ENCODE data around the gene PLPP4.

The PLPP4 gene

DNA sequence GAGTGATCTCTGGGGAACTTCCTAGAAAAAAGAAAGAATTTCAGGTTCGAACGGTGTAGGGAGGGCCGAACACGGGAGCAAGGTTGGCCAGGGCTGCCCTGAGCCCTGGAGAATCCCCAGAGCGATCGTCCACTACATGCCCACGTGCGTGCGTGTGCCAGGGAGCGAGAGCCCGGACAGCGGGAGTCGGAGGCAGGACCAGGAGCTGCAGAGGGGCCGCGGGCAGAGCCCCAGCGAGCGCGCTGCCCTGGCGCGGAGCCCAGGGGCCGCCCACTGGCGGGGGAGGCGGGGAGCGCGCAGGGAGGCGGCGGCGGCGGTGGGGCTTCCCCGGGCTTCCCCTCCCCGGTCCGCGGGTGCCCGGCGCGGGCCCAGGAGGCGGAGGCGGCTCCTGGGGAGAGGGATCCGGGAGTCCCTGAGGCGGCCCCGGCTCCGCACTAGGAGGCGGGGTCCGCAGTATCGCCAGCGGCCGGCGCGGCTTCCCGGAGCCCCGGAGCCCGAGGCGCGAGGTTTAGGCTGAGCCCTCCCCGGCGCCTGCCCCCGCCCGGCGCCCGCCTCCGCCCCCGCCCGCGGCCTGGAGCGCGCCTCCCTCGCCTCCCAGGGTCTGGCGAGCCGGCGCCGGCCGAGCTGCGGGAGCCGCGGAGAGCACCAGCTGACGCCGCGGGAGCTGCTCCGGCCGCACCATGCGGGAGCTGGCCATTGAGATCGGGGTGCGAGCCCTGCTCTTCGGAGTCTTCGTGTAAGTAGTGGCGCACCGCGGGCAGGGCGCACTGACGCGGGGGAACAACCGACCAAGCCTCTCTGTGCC, at the start of gene PLPP4:
TSS of gene PLPP4 (plus strand) at position 602 of the 805 bp plus-strand sequence. CDS start at position 681, 79 bp downstream.
- no peak for DNase-seq

DNA sequence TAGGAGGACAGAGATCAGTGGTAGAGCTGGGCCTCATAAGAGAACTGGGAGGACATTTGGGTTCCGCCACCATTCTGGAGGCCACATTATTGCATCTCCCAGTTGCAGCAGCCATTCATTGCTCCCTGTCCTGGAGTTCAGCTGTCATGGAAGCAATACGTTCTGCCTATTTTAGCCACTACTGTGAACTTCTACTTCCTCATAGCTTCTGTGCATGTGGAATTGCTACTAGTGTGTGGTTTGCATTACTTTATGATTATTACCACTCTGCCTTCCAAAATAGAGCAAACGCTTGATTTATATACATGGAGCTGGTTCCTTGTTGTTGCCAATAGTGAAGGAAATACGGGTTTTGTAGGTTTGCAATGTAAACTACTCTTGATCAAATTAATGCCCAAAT, 47.2 kb upstream of the PLPP4 start:
- no peak for DNase-seq

DNA sequence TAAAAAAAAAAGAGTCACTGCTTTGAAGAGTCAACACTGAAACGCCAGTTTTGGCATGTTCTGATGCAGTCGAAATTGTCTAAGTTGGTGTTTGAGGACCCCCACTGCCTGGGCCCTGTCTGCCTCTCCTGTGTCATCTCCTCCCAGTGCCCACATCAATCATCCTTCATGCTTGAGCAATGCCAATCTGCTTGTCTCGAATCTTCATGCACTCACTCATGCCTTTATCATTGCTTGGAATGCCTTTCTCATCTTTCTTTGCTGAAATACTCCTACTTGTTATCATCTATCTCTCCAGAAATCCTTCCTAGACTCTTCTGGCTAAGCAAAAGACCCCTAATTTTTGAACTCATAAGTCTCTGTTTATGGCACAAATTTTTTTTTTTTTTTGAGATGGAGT, 42.1 kb upstream of the PLPP4 start:
- no peak for DNase-seq

DNA sequence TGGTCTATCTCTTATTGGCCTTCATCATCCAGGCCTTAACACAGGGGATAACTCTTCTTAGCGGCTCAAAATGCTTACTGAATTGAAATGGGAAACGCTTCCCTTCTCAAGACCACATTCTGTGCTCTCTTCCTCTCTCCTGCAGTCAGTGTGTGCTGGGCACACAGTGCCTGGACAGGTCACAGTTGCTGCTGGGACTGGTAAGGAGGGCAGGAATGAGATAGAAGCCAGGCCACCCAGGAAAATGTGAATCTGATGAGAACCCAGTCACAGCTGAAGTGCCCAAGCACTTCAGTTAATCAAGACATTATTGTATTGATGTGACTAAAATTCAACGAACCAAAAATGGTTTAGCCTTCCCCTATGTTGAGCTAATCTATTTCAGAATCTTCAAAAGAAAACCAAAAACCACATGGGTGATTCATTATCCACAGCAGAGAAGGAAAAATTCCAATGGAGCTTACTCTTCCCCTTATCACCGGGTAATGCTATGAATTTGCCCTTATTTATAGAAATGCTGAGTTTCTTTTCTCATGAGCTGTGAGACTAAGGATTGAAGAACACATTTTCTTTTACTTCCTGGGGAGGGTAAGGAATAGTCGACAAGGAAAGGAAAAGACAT, 41.2 kb upstream of the PLPP4 start:
- DNase-seq: no peak

DNA sequence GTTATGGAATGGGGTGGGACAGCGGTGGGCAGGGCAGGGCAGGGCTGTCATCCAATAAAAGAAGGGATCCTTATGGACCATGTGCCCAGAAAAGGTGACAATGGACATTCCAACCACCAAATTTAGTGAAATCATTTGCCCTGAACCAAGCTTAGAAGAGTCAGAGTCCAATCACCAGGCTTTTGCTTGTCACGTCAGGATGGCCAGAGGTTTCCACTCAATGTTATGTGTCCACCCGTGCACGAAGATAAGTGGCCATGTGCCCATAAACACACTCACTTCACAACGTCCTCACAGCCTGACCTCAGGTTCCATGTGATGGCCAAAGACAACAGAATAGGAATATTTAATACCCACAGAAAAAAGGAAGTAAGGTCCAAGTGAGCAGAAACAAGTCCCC, 36.6 kb upstream of the PLPP4 start:
- DNase-seq: no peak

DNA sequence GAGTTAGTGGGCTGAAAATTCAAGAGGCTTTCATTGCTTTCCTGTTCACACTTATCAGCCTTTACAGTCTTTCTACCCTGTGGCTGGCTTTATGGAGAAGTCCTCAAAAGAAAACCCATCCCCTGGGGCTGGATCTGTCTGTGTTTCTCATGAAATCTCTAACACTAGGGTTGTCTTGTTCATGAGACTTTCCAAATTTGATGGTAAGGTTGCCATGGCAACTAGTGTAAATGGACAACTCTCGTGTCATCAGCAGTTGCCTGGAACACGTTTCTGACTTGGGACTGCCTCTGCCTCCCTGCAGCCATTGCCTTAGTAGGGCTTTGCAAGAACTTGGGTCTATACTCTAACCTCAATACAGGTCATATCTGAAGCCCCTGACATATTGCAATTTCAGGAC, 35.8 kb upstream of the PLPP4 start:
- no peak for DNase-seq

DNA sequence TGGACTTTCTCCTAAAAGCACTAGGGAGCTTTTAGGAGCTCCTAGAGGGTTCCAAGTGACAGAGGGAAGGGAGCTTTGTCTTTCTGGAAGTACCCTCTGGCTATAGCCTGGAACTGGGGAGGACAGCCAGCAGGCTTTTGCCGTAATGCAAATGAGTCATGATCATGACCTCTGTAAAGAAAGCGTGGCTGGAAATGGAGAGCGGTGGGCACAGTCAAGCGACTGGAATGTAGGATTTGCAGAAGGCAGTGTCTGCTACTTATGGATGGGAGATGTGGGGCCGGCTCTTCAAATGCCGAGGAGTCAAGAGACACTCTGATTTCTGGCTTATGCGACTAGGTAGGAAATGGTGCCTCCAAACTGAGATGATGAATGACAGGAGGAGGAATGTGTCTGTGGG, 34.6 kb upstream of the PLPP4 start:
- DNase-seq: no peak

DNA sequence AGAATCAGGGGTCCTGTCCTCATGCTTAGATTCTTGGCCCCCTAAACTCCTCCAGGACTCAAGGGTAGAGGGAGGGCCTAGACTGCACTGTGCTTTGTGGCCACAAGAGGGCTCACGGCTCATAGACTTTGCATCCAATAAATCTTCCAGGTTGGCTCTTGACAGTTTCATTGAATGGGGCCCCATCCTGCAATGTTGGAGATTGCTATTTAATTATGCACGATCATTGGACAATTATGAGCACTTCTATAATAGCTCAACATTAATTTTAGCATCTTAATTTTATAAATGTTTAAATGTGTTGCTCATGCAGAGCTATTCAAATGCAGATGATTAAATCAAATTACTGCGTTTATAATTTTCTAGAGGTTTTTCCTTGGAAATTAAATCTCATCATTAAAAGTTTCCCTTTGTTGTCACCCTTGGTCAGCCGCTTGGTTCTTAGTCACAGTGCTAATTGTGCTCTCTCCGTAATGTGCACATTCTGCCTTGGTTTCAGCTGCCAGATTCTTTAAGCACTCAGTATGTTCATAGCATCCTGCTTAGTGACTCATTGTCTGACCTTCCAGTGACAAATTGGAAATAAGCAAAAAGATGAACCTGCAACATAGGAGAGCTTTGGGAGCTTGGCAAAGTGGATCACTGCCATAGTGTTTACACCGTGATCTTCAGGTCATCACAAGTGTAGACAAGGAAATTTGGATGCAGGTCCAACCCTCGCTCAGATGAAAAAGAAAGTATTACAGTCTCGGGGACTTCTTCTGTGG, 33.4 kb upstream of the PLPP4 start:
- peak in 1 of 2 experiments; percentile 17 for DNase-seq

DNA sequence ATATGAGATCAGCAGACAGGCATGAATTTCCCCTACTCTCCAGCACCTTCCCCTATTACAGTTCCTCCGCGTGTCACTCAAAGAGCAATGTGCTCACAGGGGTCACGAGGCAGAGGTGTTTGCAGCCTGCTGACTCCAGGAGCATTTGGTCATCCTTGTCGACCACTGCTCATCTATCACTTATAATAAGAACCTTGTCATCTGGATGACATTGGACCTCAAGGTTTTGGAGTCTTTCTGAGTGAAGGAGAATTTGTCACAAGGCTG, 32.9 kb upstream of the PLPP4 start:
- no peak for DNase-seq

DNA sequence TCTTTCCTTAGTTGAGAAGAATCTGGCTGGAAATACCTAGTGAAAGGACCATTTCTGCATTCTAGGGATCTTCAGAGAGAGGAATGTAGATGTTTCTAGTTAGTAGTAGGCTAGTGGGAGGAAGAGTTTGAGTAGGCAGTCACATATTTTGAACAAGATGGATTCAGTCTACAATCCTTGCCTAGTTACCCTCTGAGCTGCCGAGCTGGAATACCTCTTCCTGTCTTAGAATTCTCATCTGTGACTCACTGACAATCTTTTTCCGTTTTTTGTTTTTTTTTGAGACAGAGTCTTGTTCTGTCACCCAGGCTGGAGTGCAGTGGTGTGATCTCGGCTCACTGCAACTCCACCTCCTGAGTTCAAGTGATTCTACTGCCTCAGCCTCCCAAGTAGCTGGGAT, 30.7 kb upstream of the PLPP4 start:
- DNase-seq: no peak

DNA sequence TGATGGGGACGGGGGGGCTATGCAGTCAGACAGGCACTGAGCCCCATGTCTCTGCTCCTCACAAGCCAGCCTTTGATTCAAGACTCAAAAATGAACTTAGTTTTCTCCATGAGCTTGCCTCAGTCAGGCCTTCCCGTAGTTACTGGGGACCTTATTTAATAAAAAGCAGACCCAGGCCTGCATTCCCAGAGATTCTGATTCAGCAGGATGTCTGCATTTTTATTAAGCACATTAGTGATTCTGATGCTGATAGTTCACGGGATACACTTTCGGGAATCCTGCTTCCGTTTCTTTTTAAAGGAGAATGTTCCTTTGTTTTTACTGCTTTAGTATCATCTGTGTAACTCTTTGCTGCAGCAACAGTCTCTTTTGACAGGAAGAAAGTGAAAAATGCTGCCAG, 28.3 kb upstream of the PLPP4 start:
- DNase-seq: no peak

DNA sequence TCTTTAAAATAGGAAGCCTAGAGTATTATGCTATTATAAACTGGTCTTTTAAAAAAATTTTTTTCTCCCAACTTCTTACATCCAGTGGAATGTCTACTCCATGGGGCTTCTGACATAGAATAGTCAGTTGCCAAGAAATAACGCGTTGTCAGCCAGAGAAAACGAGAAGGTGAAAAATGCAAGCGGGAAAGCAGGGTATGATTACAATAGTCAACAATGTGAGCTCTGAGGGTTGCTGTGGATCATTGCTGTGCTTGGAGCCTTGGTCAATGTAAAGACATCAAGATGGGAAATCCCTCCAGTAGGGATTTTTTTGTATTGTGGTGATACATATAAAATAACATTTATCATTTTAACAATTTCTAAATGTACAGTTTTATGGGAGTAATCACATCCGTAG, 27.6 kb upstream of the PLPP4 start:
- DNase-seq: no peak

DNA sequence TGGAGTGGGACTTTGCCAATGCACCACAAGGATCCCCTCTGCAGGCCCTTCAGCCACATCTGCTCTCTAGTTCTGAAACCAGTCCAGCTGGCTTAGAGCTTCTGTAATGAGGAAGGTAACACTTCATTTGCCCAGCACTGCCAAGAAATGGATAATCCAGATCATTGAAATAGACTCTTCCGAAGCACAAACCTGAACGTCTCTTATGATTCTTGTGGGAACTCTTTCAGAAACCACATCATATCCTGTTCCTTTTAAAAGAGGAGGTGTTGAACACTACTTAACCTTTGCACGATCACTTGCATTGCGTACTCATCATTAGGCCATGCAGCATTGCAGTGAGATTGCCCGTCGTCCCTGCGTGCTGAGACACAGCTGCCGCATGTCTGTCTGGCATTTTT, 25.8 kb upstream of the PLPP4 start:
- no peak for DNase-seq

DNA sequence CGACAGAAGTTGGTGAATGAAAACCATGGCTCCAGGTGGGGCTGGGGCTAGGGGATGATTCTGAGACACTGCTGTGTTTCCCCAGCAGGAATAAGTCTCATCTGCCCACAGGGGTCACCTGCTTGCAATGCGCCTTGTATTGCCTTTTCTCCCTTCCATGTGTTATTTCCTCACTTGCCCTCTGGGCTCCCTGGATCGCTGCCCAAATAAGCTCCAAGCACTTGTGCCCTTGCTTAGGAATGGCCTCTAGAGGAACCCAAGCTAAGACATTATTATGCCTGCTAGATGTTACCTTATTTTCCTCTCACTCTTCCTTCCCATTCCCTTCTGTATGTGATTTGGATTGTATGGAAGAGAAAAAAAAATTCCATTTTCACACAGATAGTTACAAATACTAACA, 24.8 kb upstream of the PLPP4 start:
- DNase-seq: peak in 1 of 2 experiments; percentile 14

DNA sequence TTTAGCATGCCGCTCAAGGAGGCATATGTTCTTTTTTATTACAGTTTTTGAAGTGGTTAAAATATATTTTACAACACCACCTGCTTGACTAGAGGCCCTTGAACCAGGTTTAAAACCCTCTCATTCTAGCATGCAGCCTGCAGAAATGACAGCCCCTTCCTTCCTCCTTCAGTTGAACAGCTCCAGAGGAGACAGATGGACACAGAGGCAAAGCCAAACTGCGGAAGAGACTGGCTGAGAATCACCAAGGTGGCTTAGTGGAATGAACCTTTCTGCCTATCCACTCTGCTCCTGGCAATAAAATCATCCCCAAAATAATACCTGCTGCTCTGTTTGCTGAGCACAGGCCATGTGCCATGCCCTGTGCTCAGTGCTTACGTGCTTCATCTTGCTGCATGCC, 23.9 kb upstream of the PLPP4 start:
- DNase-seq: peak in 1 of 2 experiments; percentile 71

DNA sequence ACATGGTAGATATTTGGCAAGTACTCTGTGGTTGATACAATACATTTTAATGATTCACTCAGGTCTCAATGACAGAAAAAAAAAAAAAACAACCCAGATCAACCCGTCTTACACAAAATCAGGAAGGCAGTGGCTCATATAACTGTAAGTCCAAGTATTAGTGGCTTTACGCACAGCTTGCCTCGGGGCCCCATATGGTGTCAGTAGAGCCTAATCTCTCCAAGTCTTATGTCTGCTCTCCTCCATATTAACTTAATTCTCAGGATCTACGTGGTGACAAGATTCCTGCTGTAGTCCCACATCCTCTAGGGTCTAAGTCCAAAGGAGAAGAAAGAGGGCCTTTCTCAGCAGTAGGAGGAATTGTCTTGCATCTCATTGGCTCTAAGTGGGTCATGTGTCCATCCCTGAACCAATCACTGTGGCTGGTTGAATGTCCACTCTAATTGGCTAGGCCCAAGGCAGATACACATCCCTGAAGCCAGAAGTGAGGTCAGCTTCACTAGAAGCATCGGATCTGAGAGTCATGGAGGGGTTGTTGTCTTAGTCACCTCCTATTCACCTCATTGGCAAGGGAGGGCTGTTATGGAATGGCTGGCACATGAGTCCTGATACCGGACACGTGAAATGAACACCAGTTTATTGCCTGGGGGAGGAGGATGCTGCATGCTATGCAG, 20.5 kb upstream of the PLPP4 start:
- no peak for DNase-seq

DNA sequence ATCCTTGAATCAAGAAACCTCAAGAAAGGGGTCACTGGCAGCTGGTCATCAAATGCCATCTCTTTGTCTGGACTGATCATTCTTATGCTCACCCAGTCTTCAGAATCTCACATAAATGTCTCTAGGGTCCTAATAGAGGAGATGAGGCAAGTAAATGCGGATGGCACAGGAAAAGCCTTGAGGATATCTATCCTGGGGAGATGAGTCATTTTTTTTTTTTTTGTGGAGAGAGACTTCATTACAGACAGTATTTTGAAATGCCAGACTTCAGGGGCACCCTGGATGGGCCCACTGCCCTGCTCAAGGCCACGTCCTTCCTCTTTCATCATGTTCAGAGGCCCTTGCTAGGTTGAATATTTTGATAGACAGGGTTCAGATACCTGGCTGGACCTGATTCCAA, 19.5 kb upstream of the PLPP4 start:
- DNase-seq: no peak

DNA sequence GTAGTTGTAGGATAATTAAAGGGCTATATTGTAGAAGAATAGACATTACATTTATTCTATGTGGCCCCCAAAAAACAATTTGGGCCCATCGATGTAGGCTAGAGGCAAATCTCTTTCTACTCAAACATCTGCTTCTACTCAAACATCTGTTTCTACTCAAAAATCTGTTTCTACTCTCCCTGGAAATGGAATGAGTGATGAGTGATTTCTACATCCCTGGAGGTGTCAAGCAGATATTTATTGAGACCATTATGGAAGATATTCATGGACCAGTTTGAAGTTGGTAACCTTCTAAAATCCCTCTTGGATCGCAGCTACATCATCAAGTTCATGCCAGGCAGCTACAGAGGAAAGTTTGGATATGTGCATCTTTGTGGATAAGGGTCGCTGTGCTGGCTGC, 5.1 kb upstream of the PLPP4 start:
- DNase-seq: no peak

DNA sequence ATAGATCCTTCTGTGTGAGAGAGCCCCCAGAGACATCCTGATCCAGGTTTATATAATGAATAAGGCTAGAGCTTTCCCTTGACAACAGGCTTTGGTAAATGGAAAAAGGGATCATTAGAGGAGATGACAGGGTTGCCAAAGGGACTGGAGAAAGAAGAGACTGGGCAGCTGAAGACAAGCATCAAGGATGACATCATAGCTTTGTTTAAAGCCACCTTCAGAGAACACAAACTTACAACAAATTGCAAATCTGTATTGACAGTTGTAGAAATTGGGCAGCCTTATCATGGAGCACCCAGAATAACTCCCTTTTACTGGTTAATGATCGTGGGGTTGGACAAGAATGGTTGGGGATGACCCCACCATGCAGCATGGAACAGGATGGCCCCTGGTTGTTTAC, 3.7 kb upstream of the PLPP4 start:
- no peak for DNase-seq

DNA sequence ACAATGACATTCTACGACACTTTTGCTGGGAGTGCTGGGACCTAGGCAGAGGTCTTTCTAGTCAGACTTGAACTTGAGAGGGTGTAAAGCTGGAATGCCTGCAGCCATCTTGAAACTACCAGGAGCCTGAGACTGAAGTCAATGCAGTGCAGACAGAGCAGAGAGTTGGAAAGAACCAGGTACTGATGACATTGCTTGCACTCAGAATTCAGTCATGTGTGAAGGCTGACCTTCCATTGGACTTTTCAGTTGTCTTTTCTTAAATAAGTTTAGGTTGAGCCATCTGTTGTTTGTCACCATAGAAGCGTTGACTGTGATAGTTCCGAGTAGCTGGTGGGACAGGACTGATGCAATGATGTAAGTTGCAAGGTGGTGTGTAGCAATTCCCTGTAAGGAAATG, 3.1 kb upstream of the PLPP4 start:
- DNase-seq: no peak

DNA sequence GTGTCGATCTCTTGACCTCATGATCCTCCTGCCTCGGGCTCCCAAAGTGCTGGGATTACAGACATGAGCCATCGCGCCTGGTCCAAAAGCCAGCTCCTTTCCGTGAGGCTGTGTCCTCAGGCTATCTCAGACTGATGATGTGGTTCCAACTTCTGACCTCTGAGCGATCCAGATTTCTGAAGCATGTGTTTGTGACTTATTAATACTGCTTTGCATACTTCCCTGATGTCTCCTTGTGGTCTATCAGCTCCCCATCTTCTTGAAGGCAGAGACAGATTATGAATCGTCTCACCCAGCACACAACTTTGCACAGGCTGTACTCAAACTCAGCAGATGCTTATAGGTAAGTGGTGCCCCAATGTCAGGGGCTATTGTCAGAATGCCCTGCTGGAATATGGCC, 2.0 kb upstream of the PLPP4 start:
- DNase-seq: no peak

DNA sequence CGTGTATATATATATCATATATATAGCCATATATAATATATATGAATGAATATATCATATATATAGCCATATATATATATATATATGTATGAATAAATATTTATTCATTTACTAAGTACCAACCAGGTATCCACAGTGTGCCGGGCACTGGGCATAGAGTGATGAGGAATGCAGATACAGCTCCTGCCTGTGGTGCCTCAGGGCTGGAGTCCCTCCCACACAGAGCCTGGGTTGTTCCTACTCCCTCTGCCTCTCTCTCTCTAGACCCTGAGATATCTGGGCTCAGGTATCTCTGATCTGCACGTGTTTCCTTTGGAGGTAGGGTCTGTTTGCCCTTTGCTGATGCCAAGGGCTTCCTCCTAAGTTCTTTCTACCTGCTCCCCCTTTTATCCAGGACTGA, 1.4 kb upstream of the PLPP4 start:
- DNase-seq: no peak

DNA sequence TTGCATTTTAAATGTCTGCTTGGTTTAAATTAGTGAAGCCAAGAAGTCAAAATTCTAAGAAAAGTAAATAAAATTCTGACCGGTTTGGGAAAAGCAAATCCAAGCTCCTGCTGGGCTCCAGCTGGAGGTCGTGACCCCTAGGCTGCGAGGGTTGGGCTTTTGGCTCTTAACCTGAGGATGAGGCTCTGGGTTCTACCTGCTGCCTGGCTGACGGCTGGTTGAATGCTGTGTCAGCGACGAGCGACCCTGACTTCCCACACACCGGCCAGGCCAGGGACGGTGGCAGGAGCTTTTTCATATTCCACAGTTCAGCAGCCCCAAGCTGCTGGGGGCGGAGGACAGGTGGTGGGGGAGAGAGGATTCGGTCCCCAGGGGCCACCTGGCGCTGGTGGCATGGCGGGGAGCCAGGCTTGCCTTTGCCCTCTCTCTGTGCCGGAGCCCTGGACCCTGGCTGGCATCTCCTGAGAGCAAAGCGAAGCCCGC, 843 bp upstream of the PLPP4 start:
- no peak for DNase-seq
